K562 (cell line): ENCODE data around the gene PPIL6. TPM values are rescaled to one million over a fixed set of nuclear protein-coding genes. Genes with fewer than 3 reads are reported as not detected.

Experiments
- ATAC-seq: fragments of 200-7000 bp; cut with Tn5 transposase; 3 replicates; pipeline ENCODE4 v1.9.1; 2020; ENCODE audit warnings: moderate library complexity
- BruUV-seq: library from RNA; stranded (reverse); fragments of 400-500 nt; replicated peaks from 2 replicates; lab custom pipeline; 2021; lab: Mats Ljungman, UMichigan
- CTCF ChIA-PET: fragments of 300-600 bp; formaldehyde crosslinking; extraction: SDS; loops from one replicate; lab custom pipeline; 2021; ENCODE audit warnings: low intra/inter-chr PET ratio; lab: Yijun Ruan, JAX
- POLR2A ChIA-PET: fragments of 300-600, 350-650 bp; sonication (Branson Sonifier 250); formaldehyde crosslinking; extraction: SDS; loops from one replicate; lab custom pipeline; 2021; ENCODE audit warnings: antibody characterized with exemption, inconsistent platforms; lab: Yijun Ruan, JAX
- DNase-seq, 4 experiments: peaks; one replicate each; pipeline versions ENCODE4 v3.0.0 to v3.0.0-alpha.2; 2011 to 2018; ENCODE audit warnings: low spot score in 3 of 4, mixed read lengths in 3 of 4; ENCODE audit errors: extremely low read depth in 1 of 4
- FAIRE-seq: peaks from 2 replicates; lab custom pipeline; 2011; peaks lifted over from hg19 to GRCh38; lab: Jason Lieb, UNC
- H2AFZ ChIP-seq: 2 replicates; pipeline ENCODE4 v1.6.0; 2011; ENCODE audit warnings: low read depth, low read length, control low read depth, inconsistent platforms
- H3K27ac ChIP-seq: fragments of 200-600 bp; 3 replicates; pipeline ENCODE4 v1.8.0; 2011; ENCODE audit warnings: low read depth, mild to moderate bottlenecking, control low read depth, inconsistent platforms, low read length, moderate library complexity, mixed read lengths; ENCODE audit errors: extremely low read depth
- H3K27me3 ChIP-seq, 2 experiments: fragments of 300-600 bp in 1 of 2; 2 replicates in 1 of 2; 3 replicates in 1 of 2; pipeline versions ENCODE4 v1.6.0 to v1.8.0; 2011; ENCODE audit warnings: inconsistent platforms in 2 of 2, low read length in 2 of 2, mild to moderate bottlenecking in 1 of 2, mixed read lengths in 1 of 2, moderate library complexity in 1 of 2; ENCODE audit not compliant: control insufficient read depth in 2 of 2, insufficient read depth in 2 of 2
- H3K36me3 ChIP-seq: fragments of 300-600 bp; 3 replicates; pipeline ENCODE4 v1.8.0; 2011; ENCODE audit warnings: mild to moderate bottlenecking, low read length, inconsistent platforms; ENCODE audit not compliant: control insufficient read depth, insufficient read depth
- H3K4me1 ChIP-seq, 2 experiments: fragments of 200-600 bp in 1 of 2; replicated peaks in 1 of 2; 2 replicates in 1 of 2; 3 replicates in 1 of 2; pipeline versions ENCODE4 v1.5.1 to v1.8.0; 2011; ENCODE audit warnings: inconsistent platforms in 2 of 2, low read length in 2 of 2, mild to moderate bottlenecking in 1 of 2, mixed read lengths in 1 of 2, moderate library complexity in 1 of 2; ENCODE audit not compliant: control insufficient read depth in 2 of 2, insufficient read depth in 2 of 2
- H3K4me2 ChIP-seq: 2 replicates; pipeline ENCODE4 v1.6.1; 2011; ENCODE audit warnings: low read length, control low read depth, inconsistent platforms, mixed read lengths; ENCODE audit not compliant: insufficient read depth
- H3K4me3 ChIP-seq: fragments of 200-600 bp; sonication (generic), shearing (Covaris generic); 2 replicates; pipeline ENCODE4 v1.5.1; 2016; ENCODE audit warnings: control low read depth, inconsistent platforms
- H3K79me2 ChIP-seq: fragments of 200-600 bp; 3 replicates; pipeline ENCODE4 v1.8.0; 2011; ENCODE audit warnings: low read length, inconsistent platforms; ENCODE audit not compliant: control insufficient read depth, insufficient read depth
- H3K9ac ChIP-seq, 2 experiments: 2 replicates each; pipeline versions ENCODE4 v1.6.0 to v1.6.1; 2011; ENCODE audit warnings: low read depth in 2 of 2, low read length in 2 of 2, control low read depth in 1 of 2, inconsistent platforms in 1 of 2, mild to moderate bottlenecking in 1 of 2, mixed read lengths in 1 of 2; ENCODE audit not compliant: insufficient read depth in 1 of 2
- H3K9me1 ChIP-seq: one replicate; pipeline ENCODE4 v1.6.0; 2011; ENCODE audit warnings: inconsistent platforms, mild to moderate bottlenecking, low read length, moderate library complexity; ENCODE audit not compliant: control insufficient read depth, insufficient read depth
- H3K9me3 ChIP-seq: replicated peaks from 2 replicates; pipeline ENCODE4 v1.5.1; 2011; ENCODE audit warnings: low read depth, low read length, inconsistent platforms; ENCODE audit not compliant: control insufficient read depth, insufficient read depth
- H4K20me1 ChIP-seq: replicated peaks from 2 replicates; pipeline ENCODE4 v1.6.1; 2011; ENCODE audit warnings: low read length, inconsistent platforms, mixed read lengths; ENCODE audit not compliant: control insufficient read depth, insufficient read depth
- E2F6 ChIP-seq, 2 experiments: IDR thresholded peaks; 2 replicates each; pipeline ENCODE4 v1.6.1; 2011; ENCODE audit warnings: borderline replicate concordance in 1 of 2, control low read depth in 1 of 2, low read depth in 1 of 2, low read length in 1 of 2, mild to moderate bottlenecking in 1 of 2, mixed read lengths in 1 of 2, moderate library complexity in 1 of 2; ENCODE audit not compliant: insufficient read depth in 1 of 2, insufficient read length in 1 of 2, poor library complexity in 1 of 2, severe bottlenecking in 1 of 2; ENCODE audit errors: extremely low read depth in 1 of 2
- ETV1 ChIP-seq: fragments of 450-650 bp; conservative IDR thresholded peaks from 2 replicates; pipeline ENCODE4 v1.6.1; 2016; ENCODE audit warnings: missing genetic modification characterization, control low read depth, low read depth, missing compliant biosample characterization
- MAFG ChIP-seq: fragments of 450-650 bp; conservative IDR thresholded peaks from 2 replicates; pipeline ENCODE4 v1.6.1; 2016; ENCODE audit warnings: missing genetic modification characterization, missing compliant biosample characterization
- MCM3 ChIP-seq: fragments of 450-650 bp; IDR thresholded peaks from 2 replicates; pipeline ENCODE4 v1.6.1; 2016
- MIER1 ChIP-seq: fragments of 450-650 bp; IDR thresholded peaks from 2 replicates; pipeline ENCODE4 v1.6.1; 2016; ENCODE audit warnings: antibody characterized with exemption, mild to moderate bottlenecking, low read depth
- NCOR1 ChIP-seq: fragments of 450-650 bp; IDR thresholded peaks from 2 replicates; pipeline ENCODE4 v1.6.1; 2016; ENCODE audit warnings: mild to moderate bottlenecking, moderate library complexity
- NKRF ChIP-seq: fragments of 450-650 bp; IDR thresholded peaks from 2 replicates; pipeline ENCODE4 v1.6.1; 2016; ENCODE audit warnings: borderline replicate concordance
- NR4A1 ChIP-seq, 2 experiments: fragments of 250-450 bp in 1 of 2; fragments of 450-650 bp in 1 of 2; sonication (Bioruptor Pico) in 1 of 2; IDR thresholded peaks; 2 replicates each; pipeline versions ENCODE4 v1.4.0 to v1.6.1; 2016 to 2020; ENCODE audit warnings: mild to moderate bottlenecking in 2 of 2, missing compliant biosample characterization in 1 of 2, missing genetic modification characterization in 1 of 2, moderate library complexity in 1 of 2
- SPI1 ChIP-seq: IDR thresholded peaks from 2 replicates; pipeline ENCODE4 v1.6.1; 2011; ENCODE audit warnings: low read depth, low read length, control low read depth, borderline replicate concordance
- ZBTB33 ChIP-seq: sonication (generic); formaldehyde crosslinking; IDR thresholded peaks from 2 replicates; pipeline ENCODE4 v1.8.1; 2023; ENCODE audit warnings: mild to moderate bottlenecking, missing genetic modification reagents
- ZFP91 ChIP-seq: sonication (generic); formaldehyde crosslinking; IDR thresholded peaks from 2 replicates; pipeline ENCODE4 v1.8.0; 2022; ENCODE audit warnings: mild to moderate bottlenecking, missing genetic modification reagents
- ZNF445 ChIP-seq: fragments of 250-450 bp; sonication (Bioruptor Pico); IDR thresholded peaks from 2 replicates; pipeline ENCODE4 v1.4.0; 2020; ENCODE audit warnings: low read depth, mild to moderate bottlenecking, moderate library complexity
- WGBS: fragments of 100-300 bp; shearing (Covaris generic); methylation state at CpG from one replicate; pipeline ENCODE4 v1.1.6; 2016; ENCODE audit warnings: low coverage, mixed read lengths; ENCODE audit not compliant: insufficient coverage; ENCODE audit errors: missing lambda C conversion rate; 5-methylcytosine and 5-hydroxymethylcytosine counted together
- in situ Hi-C: fragments of 300-500 bp; cut with MboI; formaldehyde crosslinking; loops from 4 replicates; pipeline ENCODE4 v1.15.0; 2018; ENCODE audit warnings: inconsistent platforms, mixed read lengths
- intact Hi-C: fragments of 100-400 bp; cut with micrococcal nuclease; formaldehyde crosslinking; loops from 2 replicates; pipeline ENCODE4 v1.14.2; 2022
- polyA plus RNA-seq, 8 experiments: library from polyadenylated mRNA; depleted of rRNA in 4 of 8; stranded (reverse) in 5 of 8; unstranded in 3 of 8; fragments of >200 nt; fragmentation: Nextera tagmentation in 2 of 8; fragmentation: Illumina TruSeq in 1 of 8; extraction: Ambion mirVana in 2 of 8; extraction: Trizol in 1 of 8; gene quantifications; 2 replicates each; pipeline versions ENCODE4 v1.2.1 to v1.2.3, GENCODE V29; 2011 to 2014; ENCODE audit warnings: inconsistent platforms in 1 of 8, missing spikeins in 1 of 8
- total RNA-seq, 7 experiments: library from RNA; depleted of rRNA in 6 of 7; stranded (reverse); fragments of >200 nt in 6 of 7; fragmentation: Illumina TruSeq in 2 of 7; extraction: Trizol in 2 of 7; gene quantifications; 2 replicates each; pipeline versions ENCODE4 v1.2.1 to v1.2.3, GENCODE V29; 2011 to 2021; ENCODE audit warnings: low replicate concordance in 1 of 7

The PPIL6 gene
- total and polyA plus RNA-seq, 9 of the 15 experiments (the other 6 are each of a cell fraction or from before 2014, with no cell fraction given), result 0.03 to 0.98 (median 0.41) TPM; not detected in 1

- whole genome bisulfite sequencing, result 50% methylated on average over 21 of the region's 48 CpGs
- FAIRE-seq (no peak), ATAC-seq (peak; percentile 4), DNase-seq (no peak)
- ChIA-PET CTCF (no interaction called here), POLR2A (interaction anchor here (0.6 to 8.2 kb wide), 4 partner anchors 11 to 108 kb away, joined by 3 to 92 read pairs (median 4); partner anchors contain the start of genes PPIL6, SMPD2 and ZBTB24)
- peak overlapping the region; percentile 63 for H3K4me3 ChIP-seq
- intact Hi-C loops, result no loop called here
- H3K4me1 ChIP-seq, result peaks cover 5 to 39% of the 10 kb centered on the region in 2 experiments; a peak in 4 of 5 replicates
- peak overlapping the region; percentile 56 to 91; a peak in 3 of 4 replicates for H3K9ac ChIP-seq
- peak overlapping the region; percentile 89 for H2AFZ ChIP-seq
- in situ Hi-C loops, result no loop called here
- H3K27ac ChIP-seq, result peak overlapping the region; percentile 14; the same call in 1 of the 3 replicates
- peak overlapping the region; percentile 91 for H3K4me2 ChIP-seq
- H3K36me3 ChIP-seq, result no peaks in the 10 kb centered on the region
- H3K79me2 ChIP-seq, result no peaks in the 10 kb centered on the region
- H3K9me1 ChIP-seq, result no peaks in the 10 kb centered on the region
- no peaks in the 10 kb centered on the region for H4K20me1 ChIP-seq
- H3K27me3 ChIP-seq, result no peaks in the 10 kb centered on the region
- no peaks in the 10 kb centered on the region for H3K9me3 ChIP-seq
- BruUV-seq, result no TSS peak
- TF ChIP-seq ETV1 (tag) (no peak), NCOR1 (no peak), ZBTB33 (peak; percentile 63; the same call in 1 of the 2 replicates), SPI1 (0 out of 2 replicates have a peak, but pooled peaks have one; percentile 12), NR4A1 (CRISPR knock-in tag; IDR thresholded peaks at IDR 0.05) (no peak), NR4A1 (tag; IDR thresholded peaks at IDR 0.05) (no peak), MCM3 (no peak), ZFP91 (CRISPR knock-in tag) (no peak), E2F6 (IDR thresholded peaks at IDR 0.05; ENCODE audit: borderline replicate concordance in 1 of 2, extremely low read depth in 1 of 2, insufficient read depth in 1 of 2, insufficient read length in 1 of 2, low read depth in 1 of 2, low read length in 1 of 2, poor library complexity in 1 of 2, severe bottlenecking in 1 of 2) (peak in 1 of 2 experiments; percentile 39), MIER1 (0 out of 2 replicates have a peak, but pooled peaks have one; percentile 45), NKRF (peak; percentile 34; the same call in 1 of the 2 replicates), MAFG (tag) (no peak), ZNF445 (CRISPR knock-in tag) (no peak)
Observed at GRCh38 chr6:109454496-109455436, 14.3 kb upstream of the PPIL6 start.
